DMS 273 treated with DMSO at 0.1 percent for 48 hours (cell line): ENCODE results near the gene CYTH3.
"Not testable (repeated sequence)": the region's sequence is repeated elsewhere in the genome, so short reads cannot be mapped to it uniquely, and the experiment has no call there.

Experiments
- DNase-seq: peaks from one replicate; lab custom pipeline; 2025; lab: John Stamatoyannopoulos, UW

CYTH3 gene

GRCh38 chr7:6151994-6152735 lies 120.3 kb downstream of the CYTH3 start:
- DNase-seq, result no peak

- not testable (repeated sequence) for DNase-seq
Measured at GRCh38 chr7:6151527-6151926, 120.9 kb downstream of the CYTH3 start.

GRCh38 chr7:6149996-6150395 lies 122.4 kb downstream of the CYTH3 start:
- DNase-seq, result no peak

DNA sequence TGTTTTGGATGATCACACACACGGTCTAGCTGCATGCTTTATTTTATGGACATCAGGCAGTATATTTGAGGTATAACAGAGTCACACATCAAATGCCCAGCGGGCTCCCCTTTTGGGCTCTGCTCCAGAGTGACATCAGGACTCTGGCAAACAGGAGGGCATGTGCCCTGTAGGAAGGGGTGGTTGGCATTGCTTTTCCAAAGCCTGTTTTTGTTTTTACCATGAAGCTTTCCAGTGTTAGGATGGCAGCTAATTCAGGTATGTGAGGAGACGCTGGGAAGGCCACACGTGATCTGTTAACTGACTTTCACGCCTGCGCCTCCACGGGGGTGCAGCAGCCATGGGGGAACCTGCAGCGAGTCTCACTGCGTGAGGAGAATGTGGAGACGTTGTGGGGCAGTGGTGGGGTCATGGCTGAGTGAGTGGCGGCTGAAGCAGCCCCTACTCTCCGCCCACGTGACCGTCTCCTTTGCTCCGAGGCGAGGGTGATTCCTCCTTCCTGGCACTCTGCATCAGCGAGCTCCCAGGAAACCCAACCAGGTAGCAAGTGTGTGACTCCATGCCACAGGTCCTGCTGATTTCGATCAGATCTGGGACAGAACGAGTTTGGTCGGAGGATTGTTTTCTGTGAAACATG lies 123.6 kb downstream of the CYTH3 start:
- DNase-seq, result no peak

- DNase-seq, result no peak
Measured at GRCh38 chr7:6147627-6148026, 124.8 kb downstream of the CYTH3 start.

GRCh38 chr7:6146666-6147065 lies 125.8 kb downstream of the CYTH3 start:
- DNase-seq, result no peak

DNA sequence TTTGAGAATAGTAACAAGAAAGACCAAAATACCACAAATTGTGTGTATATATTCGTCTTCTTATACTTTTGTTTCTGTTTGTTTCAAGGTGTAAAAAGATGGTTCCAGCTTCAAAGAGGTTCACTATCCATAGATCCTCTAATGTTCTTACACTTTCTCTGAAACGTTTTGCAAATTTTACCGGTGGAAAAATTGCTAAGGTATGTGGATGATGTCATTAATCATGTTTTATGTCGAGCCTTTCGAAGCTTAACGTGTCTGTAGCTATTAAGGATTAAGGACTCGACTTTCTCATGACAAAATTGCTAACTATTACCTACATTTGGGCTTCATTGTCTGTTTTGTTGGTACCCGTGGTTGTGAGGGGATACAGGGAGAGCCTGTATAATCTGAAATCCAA lies 128.4 kb downstream of the CYTH3 start:
- DNase-seq, result no peak

- DNase-seq, result no peak
Measured at GRCh38 chr7:6142871-6143380, 129.5 kb downstream of the CYTH3 start.

DNA sequence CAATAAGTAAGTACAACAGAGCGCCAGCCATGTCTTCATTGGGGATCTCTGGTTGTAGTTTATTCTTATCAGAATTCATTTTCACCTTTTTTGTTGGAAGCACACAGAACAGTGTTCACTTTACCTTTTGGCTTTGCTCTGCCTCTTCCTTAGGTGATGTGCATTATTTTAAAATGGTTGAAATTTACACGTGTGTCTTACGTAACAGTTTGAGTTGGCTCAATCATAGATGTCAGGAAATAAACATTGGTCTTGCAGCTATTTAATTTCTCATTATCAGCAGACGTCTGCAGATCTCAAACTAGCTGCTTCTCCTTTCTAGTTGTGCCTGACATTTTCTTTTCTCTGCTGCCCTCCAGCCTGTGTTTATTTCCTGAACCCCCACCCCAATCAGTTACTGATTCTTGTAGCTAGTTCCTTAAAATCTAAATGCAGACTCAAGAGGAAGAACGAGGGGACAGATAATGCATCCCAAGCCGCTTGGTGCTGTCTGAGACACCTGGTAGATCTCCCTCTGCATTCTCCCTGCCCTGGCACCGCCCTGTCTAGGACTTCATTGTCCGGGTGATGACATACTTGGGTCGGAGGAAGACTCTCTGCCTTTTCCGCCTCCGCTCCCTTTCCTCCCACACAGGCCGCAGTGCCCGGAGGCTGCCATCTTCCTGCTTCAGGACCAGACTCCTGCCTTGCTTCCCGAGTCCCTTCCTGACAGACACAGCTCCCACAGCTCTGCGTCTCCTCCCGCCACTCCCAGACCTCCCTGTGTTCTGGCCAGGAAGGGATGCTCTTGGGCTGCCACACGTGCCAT lies 133.0 kb downstream of the CYTH3 start:
- DNase-seq, result no peak

- DNase-seq, result no peak
Measured at GRCh38 chr7:6136475-6136874, 135.9 kb downstream of the CYTH3 start.

GRCh38 chr7:6133249-6133648 lies 139.2 kb downstream of the CYTH3 start:
- no peak for DNase-seq

DNA sequence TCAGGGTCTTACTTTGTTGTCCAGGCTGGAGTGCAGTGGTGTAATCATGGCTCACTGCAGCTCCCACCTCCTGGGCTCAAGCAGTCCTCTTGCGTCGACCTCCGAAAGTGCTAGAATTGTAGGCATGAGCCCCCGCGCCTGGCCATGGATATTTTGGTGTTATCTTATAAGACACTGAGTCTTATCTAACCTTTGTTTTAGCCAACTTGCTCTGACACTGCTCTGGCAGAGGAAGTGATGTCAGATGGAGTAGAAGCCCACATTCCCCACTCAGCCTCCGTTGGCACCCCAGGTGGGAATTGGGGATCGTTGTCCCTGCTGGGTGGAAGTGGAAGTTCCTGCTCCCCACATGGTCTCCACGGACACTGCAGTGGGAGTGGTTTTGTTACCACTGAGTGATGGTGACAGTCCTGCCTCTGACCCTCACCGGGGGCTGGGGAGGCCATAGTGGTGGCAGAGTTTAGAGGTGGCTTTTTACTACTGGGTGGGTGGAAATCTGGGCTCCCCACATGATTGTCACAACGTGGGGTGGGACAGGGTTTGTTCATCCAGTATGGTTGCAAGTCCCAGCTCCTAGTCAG lies 142.3 kb downstream of the CYTH3 start:
- DNase-seq, result no peak

GRCh38 chr7:6128205-6128604 lies 144.2 kb downstream of the CYTH3 start:
- no peak for DNase-seq

GRCh38 chr7:6127110-6127490 lies 145.3 kb downstream of the CYTH3 start:
- DNase-seq, result no peak

GRCh38 chr7:6123843-6124242 lies 148.6 kb downstream of the CYTH3 start:
- no peak for DNase-seq

GRCh38 chr7:6121141-6121540 lies 151.3 kb downstream of the CYTH3 start:
- DNase-seq, result no peak

DNA sequence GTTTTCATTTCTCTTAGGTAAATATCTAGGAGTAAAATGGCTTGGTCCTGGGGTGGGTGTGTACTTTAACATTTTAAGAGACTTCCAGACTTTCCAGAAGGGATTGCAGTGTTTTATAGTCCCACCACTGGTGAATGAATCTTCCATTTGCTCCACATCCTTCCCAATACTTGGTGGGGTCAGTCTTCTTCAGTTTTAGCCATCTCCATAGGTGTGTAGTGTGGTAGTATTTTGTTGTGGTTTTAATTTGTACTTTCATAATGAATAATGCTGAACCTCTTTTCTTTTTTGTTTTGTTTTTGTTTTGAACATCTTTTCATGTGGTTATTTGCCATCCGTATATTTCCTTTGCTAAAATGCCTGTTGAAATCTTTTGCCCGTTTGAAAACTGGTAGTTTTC lies 154.9 kb downstream of the CYTH3 start:
- DNase-seq, result no peak

GRCh38 chr7:6116211-6116610 lies 156.2 kb downstream of the CYTH3 start:
- DNase-seq, result no peak
